ENCODE results near the gene CLCN6.

DNA sequence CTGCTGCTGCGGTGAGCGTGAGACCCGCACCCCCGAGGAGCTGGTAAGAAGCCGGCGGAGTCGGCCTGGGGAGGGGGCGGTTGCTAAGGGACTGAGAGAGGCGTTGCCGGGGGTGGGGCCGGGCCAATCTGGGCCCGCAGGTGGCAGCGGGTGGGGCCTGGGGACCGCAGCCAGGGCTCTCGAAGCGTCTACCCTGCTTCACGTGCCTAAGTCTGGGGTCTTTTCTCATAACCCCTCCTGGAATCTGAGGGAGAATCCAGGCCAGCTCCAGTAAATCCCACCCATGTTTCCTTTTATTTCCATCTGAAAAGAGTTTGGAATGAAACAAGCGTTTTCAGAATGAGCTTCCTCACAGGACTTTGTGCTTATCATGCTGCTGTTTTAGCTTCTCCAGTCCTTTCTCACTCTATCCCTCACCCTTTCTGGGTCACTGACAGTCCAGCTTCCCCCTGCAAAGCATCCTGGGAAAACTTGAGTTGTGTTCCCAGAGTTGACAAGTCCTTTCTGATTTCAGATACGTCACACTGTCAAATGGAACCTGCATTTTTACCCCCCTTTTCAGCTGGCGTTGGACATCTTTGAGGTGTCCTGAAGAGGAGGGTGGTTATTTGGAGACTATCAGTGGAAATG is 431 bp downstream of the CLCN6 start:
- TF ChIP-seq, protein P1, sequence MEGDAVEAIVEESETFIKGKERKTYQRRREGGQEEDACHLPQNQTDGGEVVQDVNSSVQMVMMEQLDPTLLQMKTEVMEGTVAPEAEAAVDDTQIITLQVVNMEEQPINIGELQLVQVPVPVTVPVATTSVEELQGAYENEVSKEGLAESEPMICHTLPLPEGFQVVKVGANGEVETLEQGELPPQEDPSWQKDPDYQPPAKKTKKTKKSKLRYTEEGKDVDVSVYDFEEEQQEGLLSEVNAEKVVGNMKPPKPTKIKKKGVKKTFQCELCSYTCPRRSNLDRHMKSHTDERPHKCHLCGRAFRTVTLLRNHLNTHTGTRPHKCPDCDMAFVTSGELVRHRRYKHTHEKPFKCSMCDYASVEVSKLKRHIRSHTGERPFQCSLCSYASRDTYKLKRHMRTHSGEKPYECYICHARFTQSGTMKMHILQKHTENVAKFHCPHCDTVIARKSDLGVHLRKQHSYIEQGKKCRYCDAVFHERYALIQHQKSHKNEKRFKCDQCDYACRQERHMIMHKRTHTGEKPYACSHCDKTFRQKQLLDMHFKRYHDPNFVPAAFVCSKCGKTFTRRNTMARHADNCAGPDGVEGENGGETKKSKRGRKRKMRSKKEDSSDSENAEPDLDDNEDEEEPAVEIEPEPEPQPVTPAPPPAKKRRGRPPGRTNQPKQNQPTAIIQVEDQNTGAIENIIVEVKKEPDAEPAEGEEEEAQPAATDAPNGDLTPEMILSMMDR (IDR thresholded peaks at IDR 0.05 in 2 of 3, conservative IDR thresholded peaks at IDR 0.05 in 1 of 3; ENCODE audit: control insufficient read depth in 2 of 3, extremely low read depth in 1 of 3, insufficient read depth in 1 of 3, low read depth in 3 of 3, low read length in 3 of 3) = no peak
- no peak for TF ChIP-seq CHD2 (IDR thresholded peaks at IDR 0.05; ENCODE audit: borderline replicate concordance, low read depth, low read length)
- TF ChIP-seq GABPA (IDR thresholded peaks at IDR 0.05; ENCODE audit: low read depth) = no peak
- TF ChIP-seq POLR2A (IDR thresholded peaks at IDR 0.05; ENCODE audit: low read depth, low read length) = no peak
- TF ChIP-seq, protein P2, sequence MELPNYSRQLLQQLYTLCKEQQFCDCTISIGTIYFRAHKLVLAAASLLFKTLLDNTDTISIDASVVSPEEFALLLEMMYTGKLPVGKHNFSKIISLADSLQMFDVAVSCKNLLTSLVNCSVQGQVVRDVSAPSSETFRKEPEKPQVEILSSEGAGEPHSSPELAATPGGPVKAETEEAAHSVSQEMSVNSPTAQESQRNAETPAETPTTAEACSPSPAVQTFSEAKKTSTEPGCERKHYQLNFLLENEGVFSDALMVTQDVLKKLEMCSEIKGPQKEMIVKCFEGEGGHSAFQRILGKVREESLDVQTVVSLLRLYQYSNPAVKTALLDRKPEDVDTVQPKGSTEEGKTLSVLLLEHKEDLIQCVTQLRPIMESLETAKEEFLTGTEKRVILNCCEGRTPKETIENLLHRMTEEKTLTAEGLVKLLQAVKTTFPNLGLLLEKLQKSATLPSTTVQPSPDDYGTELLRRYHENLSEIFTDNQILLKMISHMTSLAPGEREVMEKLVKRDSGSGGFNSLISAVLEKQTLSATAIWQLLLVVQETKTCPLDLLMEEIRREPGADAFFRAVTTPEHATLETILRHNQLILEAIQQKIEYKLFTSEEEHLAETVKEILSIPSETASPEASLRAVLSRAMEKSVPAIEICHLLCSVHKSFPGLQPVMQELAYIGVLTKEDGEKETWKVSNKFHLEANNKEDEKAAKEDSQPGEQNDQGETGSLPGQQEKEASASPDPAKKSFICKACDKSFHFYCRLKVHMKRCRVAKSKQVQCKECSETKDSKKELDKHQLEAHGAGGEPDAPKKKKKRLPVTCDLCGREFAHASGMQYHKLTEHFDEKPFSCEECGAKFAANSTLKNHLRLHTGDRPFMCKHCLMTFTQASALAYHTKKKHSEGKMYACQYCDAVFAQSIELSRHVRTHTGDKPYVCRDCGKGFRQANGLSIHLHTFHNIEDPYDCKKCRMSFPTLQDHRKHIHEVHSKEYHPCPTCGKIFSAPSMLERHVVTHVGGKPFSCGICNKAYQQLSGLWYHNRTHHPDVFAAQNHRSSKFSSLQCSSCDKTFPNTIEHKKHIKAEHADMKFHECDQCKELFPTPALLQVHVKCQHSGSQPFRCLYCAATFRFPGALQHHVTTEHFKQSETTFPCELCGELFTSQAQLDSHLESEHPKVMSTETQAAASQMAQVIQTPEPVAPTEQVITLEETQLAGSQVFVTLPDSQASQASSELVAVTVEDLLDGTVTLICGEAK (IDR thresholded peaks at IDR 0.05; ENCODE audit: borderline replicate concordance) = no peak
- TF ChIP-seq CEBPB (IDR thresholded peaks at IDR 0.05; ENCODE audit: borderline replicate concordance in 1 of 2, low read depth in 2 of 2, low read length in 2 of 2) = no peak
- no peak for TF ChIP-seq TCF12 (IDR thresholded peaks at IDR 0.05; ENCODE audit: low read depth, low read length)
- no peak for TF ChIP-seq ZNF207 (IDR thresholded peaks at IDR 0.05; ENCODE audit: borderline replicate concordance)
- 0 out of 2 replicates have a peak, but pooled peaks have one; percentile 5 for TF ChIP-seq IKZF1 (conservative IDR thresholded peaks at IDR 0.05)
- TF ChIP-seq, protein P3, sequence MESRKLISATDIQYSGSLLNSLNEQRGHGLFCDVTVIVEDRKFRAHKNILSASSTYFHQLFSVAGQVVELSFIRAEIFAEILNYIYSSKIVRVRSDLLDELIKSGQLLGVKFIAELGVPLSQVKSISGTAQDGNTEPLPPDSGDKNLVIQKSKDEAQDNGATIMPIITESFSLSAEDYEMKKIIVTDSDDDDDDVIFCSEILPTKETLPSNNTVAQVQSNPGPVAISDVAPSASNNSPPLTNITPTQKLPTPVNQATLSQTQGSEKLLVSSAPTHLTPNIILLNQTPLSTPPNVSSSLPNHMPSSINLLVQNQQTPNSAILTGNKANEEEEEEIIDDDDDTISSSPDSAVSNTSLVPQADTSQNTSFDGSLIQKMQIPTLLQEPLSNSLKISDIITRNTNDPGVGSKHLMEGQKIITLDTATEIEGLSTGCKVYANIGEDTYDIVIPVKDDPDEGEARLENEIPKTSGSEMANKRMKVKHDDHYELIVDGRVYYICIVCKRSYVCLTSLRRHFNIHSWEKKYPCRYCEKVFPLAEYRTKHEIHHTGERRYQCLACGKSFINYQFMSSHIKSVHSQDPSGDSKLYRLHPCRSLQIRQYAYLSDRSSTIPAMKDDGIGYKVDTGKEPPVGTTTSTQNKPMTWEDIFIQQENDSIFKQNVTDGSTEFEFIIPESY (IDR thresholded peaks at IDR 0.05) = no peak
